Loucy (cell line): Measurements from ENCODE around the gene PTAFR.

Source experiments
- CTCF ChIP-seq: fragments of 200-600 bp; sonication (generic); conservative IDR thresholded peaks from 2 replicates; pipeline ENCODE4 v1.5.1; 2014; ENCODE audit warnings: mild to moderate bottlenecking, antibody characterized with exemption, low read length
- EZH2phosphoT487 ChIP-seq: fragments of 200-600 bp; IDR thresholded peaks from 2 replicates; pipeline ENCODE4 v1.6.1; 2018; ENCODE audit warnings: antibody characterized with exemption, mild to moderate bottlenecking, moderate library complexity, borderline replicate concordance

- TF ChIP-seq CTCF (no peak), EZH2phosphoT487 (no peak)
Observed at GRCh38 chr1:28132171-28133167, 44.0 kb downstream of the PTAFR start.
